Lower leg skin (tissue), 3 donors: Measurements from ENCODE around the gene RDH5.

Experiments
- POLR2A ChIP-seq, 2 donors: fragments of 450-650 bp; IDR thresholded peaks; one replicate each; pipeline ENCODE4 v1.6.1; 2016 to 2017; ENCODE audit warnings: antibody characterized with exemption in 2 of 2, mild to moderate bottlenecking in 1 of 2, moderate library complexity in 1 of 2
- TF ChIP-seq, protein P1 (sequence below), 3 donors: fragments of 450-650 bp; IDR thresholded peaks; one replicate each; pipeline ENCODE4 v1.5.1; 2016; ENCODE audit warnings: antibody characterized with exemption in 3 of 3, mild to moderate bottlenecking in 3 of 3, moderate library complexity in 2 of 3

DNA sequence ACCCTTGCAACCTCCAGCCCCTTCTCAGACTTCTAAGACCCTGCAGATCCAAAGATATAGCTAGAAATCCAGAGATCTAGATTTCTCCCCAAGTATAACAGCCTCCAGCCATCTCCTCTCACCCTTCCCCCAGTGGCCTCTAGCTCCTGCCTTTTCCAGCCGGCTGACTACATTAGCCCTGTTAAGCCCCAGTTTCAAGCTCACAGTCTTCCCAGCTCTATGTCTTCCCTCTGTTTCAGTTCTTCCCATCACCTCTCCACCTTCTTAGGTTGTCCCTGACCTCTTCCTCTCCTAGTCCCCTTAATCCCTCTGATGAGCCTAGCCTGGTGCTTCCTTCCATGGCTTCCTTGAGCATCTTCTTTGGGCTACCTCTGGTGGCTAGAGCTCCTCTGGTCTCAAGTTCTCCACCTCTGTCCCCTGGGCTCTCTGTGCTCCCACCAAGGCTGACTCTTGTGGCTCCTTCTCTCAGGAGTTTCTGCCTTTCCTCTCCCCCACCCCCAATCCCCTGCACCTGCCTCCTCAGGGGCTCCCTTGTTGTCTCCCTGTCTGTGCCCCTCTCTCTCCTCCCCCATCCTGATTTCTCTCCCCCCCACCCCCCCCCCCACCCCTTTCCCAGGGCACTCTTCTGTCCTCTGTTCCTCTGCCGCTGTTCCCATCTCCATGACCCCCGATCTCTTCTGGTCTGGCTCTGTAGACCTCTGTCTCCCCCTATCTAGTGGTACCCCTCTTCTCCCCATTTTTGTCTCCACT, 21.9 kb downstream of the RDH5 start:
- TF ChIP-seq, protein P1, sequence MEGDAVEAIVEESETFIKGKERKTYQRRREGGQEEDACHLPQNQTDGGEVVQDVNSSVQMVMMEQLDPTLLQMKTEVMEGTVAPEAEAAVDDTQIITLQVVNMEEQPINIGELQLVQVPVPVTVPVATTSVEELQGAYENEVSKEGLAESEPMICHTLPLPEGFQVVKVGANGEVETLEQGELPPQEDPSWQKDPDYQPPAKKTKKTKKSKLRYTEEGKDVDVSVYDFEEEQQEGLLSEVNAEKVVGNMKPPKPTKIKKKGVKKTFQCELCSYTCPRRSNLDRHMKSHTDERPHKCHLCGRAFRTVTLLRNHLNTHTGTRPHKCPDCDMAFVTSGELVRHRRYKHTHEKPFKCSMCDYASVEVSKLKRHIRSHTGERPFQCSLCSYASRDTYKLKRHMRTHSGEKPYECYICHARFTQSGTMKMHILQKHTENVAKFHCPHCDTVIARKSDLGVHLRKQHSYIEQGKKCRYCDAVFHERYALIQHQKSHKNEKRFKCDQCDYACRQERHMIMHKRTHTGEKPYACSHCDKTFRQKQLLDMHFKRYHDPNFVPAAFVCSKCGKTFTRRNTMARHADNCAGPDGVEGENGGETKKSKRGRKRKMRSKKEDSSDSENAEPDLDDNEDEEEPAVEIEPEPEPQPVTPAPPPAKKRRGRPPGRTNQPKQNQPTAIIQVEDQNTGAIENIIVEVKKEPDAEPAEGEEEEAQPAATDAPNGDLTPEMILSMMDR (IDR thresholded peaks at IDR 0.05) = no peak
- TF ChIP-seq POLR2A (IDR thresholded peaks at IDR 0.05) = no peak
